Daoy (cell line): ENCODE data around the gene STAB1. TPM values are rescaled to one million over a fixed set of nuclear protein-coding genes. Genes with fewer than 3 reads are reported as not detected.

Experiments used
- DNase-seq: peaks from one replicate; pipeline ENCODE4 v3.0.0-alpha.2; 2015; ENCODE audit warnings: low read depth
- total RNA-seq: library from RNA; depleted of rRNA; stranded (reverse); fragments of >200 nt; shearing (Covaris generic); gene quantifications from 2 replicates; pipeline ENCODE4 v1.2.3, GENCODE V29; 2014; rRNA removed

The STAB1 gene
- total RNA-seq: not detected in 2 replicates

GRCh38 chr3:52494886-52495495 lies at the start of gene STAB1:
Gene STAB1 (plus strand): TSS chr3:52495338. CDS start chr3:52495414, 76 bp downstream.
- DNase-seq: no peak

GRCh38 chr3:52446042-52446441 lies 49.1 kb upstream of the STAB1 start:
- no peak for DNase-seq

GRCh38 chr3:52446631-52447511 lies 48.3 kb upstream of the STAB1 start:
- peak; percentile 48 for DNase-seq

GRCh38 chr3:52447512-52448355 lies 47.4 kb upstream of the STAB1 start:
- no peak for DNase-seq

- DNase-seq: no peak
Measured at GRCh38 chr3:52450489-52451236, 44.5 kb upstream of the STAB1 start.

- DNase-seq: no peak
Measured at GRCh38 chr3:52451237-52452083, 43.7 kb upstream of the STAB1 start.

- DNase-seq: no peak
Measured at GRCh38 chr3:52452126-52452525, 43.0 kb upstream of the STAB1 start.

GRCh38 chr3:52452570-52453221 lies 42.4 kb upstream of the STAB1 start:
- no peak for DNase-seq

- no peak for DNase-seq
Measured at GRCh38 chr3:52453496-52454249, 41.5 kb upstream of the STAB1 start, which contains the start of gene TNNC1. Gene TNNC1 (minus strand): TSS chr3:52454041. CDS start chr3:52454015, 26 bp downstream.

- no peak for DNase-seq
Measured at GRCh38 chr3:52454250-52454937, 40.7 kb upstream of the STAB1 start.

GRCh38 chr3:52454938-52455282 lies 40.2 kb upstream of the STAB1 start:
- DNase-seq: no peak

GRCh38 chr3:52455283-52456168 lies 39.6 kb upstream of the STAB1 start, which contains the start of gene NISCH:
Gene NISCH (plus strand): TSS chr3:52455604. CDS start chr3:52455642, 38 bp downstream.
- DNase-seq: peak; percentile 86

- no peak for DNase-seq
Measured at GRCh38 chr3:52456169-52456799, 38.9 kb upstream of the STAB1 start.

- no peak for DNase-seq
Measured at GRCh38 chr3:52456800-52457183, 38.3 kb upstream of the STAB1 start.

GRCh38 chr3:52458031-52458760 lies 36.9 kb upstream of the STAB1 start:
- no peak for DNase-seq
